GM18499 (cell line): ENCODE measurements around the gene HEATR5B.

ENCODE experiments used
- ATAC-seq: cut with Tn5 transposase; IDR thresholded peaks from one replicate; pipeline ENCODE4 v1.9.1; 2021; ENCODE audit warnings: moderate number of reproducible peaks; ENCODE audit not compliant: insufficient read depth, unreplicated experiment

The HEATR5B gene

GRCh38 chr2:37083873-37084794, at the start of gene HEATR5B, which contains the start of gene GPATCH11:
HEATR5B (minus strand) TSS chr2:37084372; CDS start chr2:37083414, 958 bp downstream.
GPATCH11 (plus strand) TSS chr2:37084518; CDS start chr2:37088382, 3,864 bp downstream.
- ATAC-seq, result peak; percentile 50

- no peak for ATAC-seq
Observed at GRCh38 chr2:37132914-37133313, 48.7 kb upstream of the HEATR5B start.

GRCh38 chr2:37125416-37125815, 41.2 kb upstream of the HEATR5B start:
- no peak for ATAC-seq

- no peak for ATAC-seq
Observed at GRCh38 chr2:37119157-37119556, 35.0 kb upstream of the HEATR5B start.

GRCh38 chr2:37117566-37117965, 33.4 kb upstream of the HEATR5B start:
- ATAC-seq, result no peak

GRCh38 chr2:37111958-37112357, 27.8 kb upstream of the HEATR5B start:
- ATAC-seq, result no peak

GRCh38 chr2:37110306-37111212, 26.4 kb upstream of the HEATR5B start:
- no peak for ATAC-seq

GRCh38 chr2:37109523-37109922, 25.4 kb upstream of the HEATR5B start:
- ATAC-seq, result no peak

GRCh38 chr2:37105150-37105549, 21.0 kb upstream of the HEATR5B start:
- no peak for ATAC-seq

- ATAC-seq, result no peak
Observed at GRCh38 chr2:37104178-37104577, 20.0 kb upstream of the HEATR5B start.

GRCh38 chr2:37102588-37102987, 18.4 kb upstream of the HEATR5B start:
- no peak for ATAC-seq

- no peak for ATAC-seq
Observed at GRCh38 chr2:37100054-37100453, 15.9 kb upstream of the HEATR5B start.

- no peak for ATAC-seq
Observed at GRCh38 chr2:37098416-37099118, 14.4 kb upstream of the HEATR5B start.

- ATAC-seq, result no peak
Observed at GRCh38 chr2:37096568-37096967, 12.4 kb upstream of the HEATR5B start.

- no peak for ATAC-seq
Observed at GRCh38 chr2:37091873-37092272, 7.7 kb upstream of the HEATR5B start.

GRCh38 chr2:37090019-37090477, 5.9 kb upstream of the HEATR5B start:
- peak; percentile 93 for ATAC-seq

GRCh38 chr2:37085731-37086147, 1.6 kb upstream of the HEATR5B start:
- no peak for ATAC-seq

GRCh38 chr2:37084797-37085196, 625 bp upstream of the HEATR5B start:
- no peak for ATAC-seq

- no peak for ATAC-seq
Observed at GRCh38 chr2:37080689-37081088, 3.5 kb downstream of the HEATR5B start.

- no peak for ATAC-seq
Observed at GRCh38 chr2:37080266-37080665, 3.9 kb downstream of the HEATR5B start.
